ENCODE data around the gene MICAL3. TPM values are rescaled to one million over a fixed set of nuclear protein-coding genes. Genes with fewer than 3 reads are reported as not detected.
A peak's percentile ranks its signal among the peaks of the same experiment; 100 is the strongest.

The MICAL3 gene
- total RNA-seq, 1 donor from 2014 or later: 63.5 TPM

GRCh38 chr22:17917490-17917983 is 106.8 kb downstream of the MICAL3 start:
- no peak for DNase-seq (ENCODE audit: extremely low read depth, low read depth, low spot score)

- no peak for DNase-seq (ENCODE audit: extremely low read depth, low read depth, low spot score)
These were observed 108.0 kb downstream of the MICAL3 start for GRCh38 chr22:17916226-17916889.

- no peak for DNase-seq (ENCODE audit: extremely low read depth, low read depth, low spot score)
These were observed 108.7 kb downstream of the MICAL3 start for GRCh38 chr22:17915676-17916075.

GRCh38 chr22:17915188-17915587 is 109.2 kb downstream of the MICAL3 start:
- DNase-seq (ENCODE audit: extremely low read depth, low read depth, low spot score): no peak

GRCh38 chr22:17914474-17914873 is 109.9 kb downstream of the MICAL3 start:
- DNase-seq (ENCODE audit: extremely low read depth, low read depth, low spot score): no peak

GRCh38 chr22:17913801-17914347 is 110.5 kb downstream of the MICAL3 start:
- no peak for DNase-seq (ENCODE audit: extremely low read depth, low read depth, low spot score)

- no peak for DNase-seq (ENCODE audit: extremely low read depth, low read depth, low spot score)
These were observed 111.2 kb downstream of the MICAL3 start for GRCh38 chr22:17912945-17913721.

- no peak for DNase-seq (ENCODE audit: extremely low read depth, low read depth, low spot score)
These were observed 112.5 kb downstream of the MICAL3 start for GRCh38 chr22:17911887-17912286.

GRCh38 chr22:17911312-17911705 is 113.1 kb downstream of the MICAL3 start:
- no peak for DNase-seq (ENCODE audit: extremely low read depth, low read depth, low spot score)

- DNase-seq (ENCODE audit: extremely low read depth, low read depth, low spot score): peak; percentile 72
These were observed 113.6 kb downstream of the MICAL3 start for GRCh38 chr22:17910561-17911311.

- DNase-seq (ENCODE audit: extremely low read depth, low read depth, low spot score): no peak
These were observed 116.7 kb downstream of the MICAL3 start for GRCh38 chr22:17907748-17908051.

- no peak for DNase-seq (ENCODE audit: extremely low read depth, low read depth, low spot score)
These were observed 117.2 kb downstream of the MICAL3 start for GRCh38 chr22:17906978-17907747.

GRCh38 chr22:17905445-17905844 is 118.9 kb downstream of the MICAL3 start:
- no peak for DNase-seq (ENCODE audit: extremely low read depth, low read depth, low spot score)

- DNase-seq (ENCODE audit: extremely low read depth, low read depth, low spot score): no peak
These were observed 120.6 kb downstream of the MICAL3 start for GRCh38 chr22:17903564-17904295.

GRCh38 chr22:17902960-17903359 is 121.4 kb downstream of the MICAL3 start:
- DNase-seq (ENCODE audit: extremely low read depth, low read depth, low spot score): no peak

GRCh38 chr22:17898375-17898774 is 126.0 kb downstream of the MICAL3 start:
- no peak for DNase-seq (ENCODE audit: extremely low read depth, low read depth, low spot score)

- DNase-seq (ENCODE audit: extremely low read depth, low read depth, low spot score): no peak
These were observed 126.5 kb downstream of the MICAL3 start for GRCh38 chr22:17897858-17898257.

GRCh38 chr22:17897426-17897825 is 126.9 kb downstream of the MICAL3 start:
- DNase-seq (ENCODE audit: extremely low read depth, low read depth, low spot score): no peak

- DNase-seq (ENCODE audit: extremely low read depth, low read depth, low spot score): no peak
These were observed 127.8 kb downstream of the MICAL3 start for GRCh38 chr22:17896586-17896985.

Measured in glomerular endothelial cell (primary cell).